Keratinocyte (primary cell): ENCODE data around the gene ZMYND12. TPM values are rescaled to one million over a fixed set of nuclear protein-coding genes. Genes with fewer than 3 reads are reported as not detected.

Source experiments
- DNase-seq: peaks from one replicate; pipeline ENCODE4 v3.0.0-alpha.2; 2011; ENCODE audit warnings: low read depth, missing footprints, low spot score
- FAIRE-seq: peaks from 2 replicates; lab custom pipeline; 2011; peaks lifted over from hg19 to GRCh38; lab: Jason Lieb, UNC
- H2AFZ ChIP-seq: 2 replicates; pipeline ENCODE4 v1.6.0; 2012; ENCODE audit warnings: low read length, control low read depth, inconsistent platforms; ENCODE audit not compliant: control insufficient read depth
- H3K27ac ChIP-seq: 2 replicates; pipeline ENCODE4 v1.5.1; 2011; ENCODE audit warnings: low read length; ENCODE audit not compliant: control insufficient read depth, insufficient read depth
- H3K27me3 ChIP-seq: 3 replicates; pipeline ENCODE4 v1.6.0; 2011; ENCODE audit warnings: low read length; ENCODE audit not compliant: control insufficient read depth, insufficient read depth; ENCODE audit errors: extremely low read depth
- H3K36me3 ChIP-seq, 2 experiments: 2 replicates in 1 of 2; 3 replicates in 1 of 2; pipeline ENCODE4 v1.5.1; 2011; ENCODE audit warnings: low read length in 2 of 2, mild to moderate bottlenecking in 1 of 2; ENCODE audit not compliant: control insufficient read depth in 2 of 2, insufficient read depth in 2 of 2; ENCODE audit errors: extremely low read depth in 1 of 2
- H3K4me1 ChIP-seq: 3 replicates; pipeline ENCODE4 v1.5.1; 2011; ENCODE audit warnings: low read length; ENCODE audit not compliant: control insufficient read depth, insufficient read depth; ENCODE audit errors: extremely low read depth
- H3K4me2 ChIP-seq: 3 replicates; pipeline ENCODE4 v1.6.0; 2011; ENCODE audit warnings: low read depth, low read length; ENCODE audit not compliant: control insufficient read depth, insufficient read depth; ENCODE audit errors: extremely low read depth
- H3K4me3 ChIP-seq, 3 experiments: fragments of 200-600 bp in 1 of 3; sonication (generic) in 1 of 3; 2 replicates in 2 of 3; 3 replicates in 1 of 3; pipeline ENCODE4 v1.5.1; 2011 to 2016; ENCODE audit warnings: low read length in 3 of 3, mild to moderate bottlenecking in 3 of 3, control low read depth in 2 of 3, inconsistent platforms in 1 of 3, low read depth in 1 of 3, mixed read lengths in 1 of 3, mixed run types in 1 of 3, moderate library complexity in 1 of 3; ENCODE audit not compliant: control insufficient read depth in 2 of 3, insufficient read depth in 2 of 3; ENCODE audit errors: extremely low read depth in 1 of 3
- H3K79me2 ChIP-seq: 2 replicates; pipeline ENCODE4 v1.6.0; 2012; ENCODE audit warnings: low read length; ENCODE audit not compliant: control insufficient read depth, insufficient read depth
- H3K9ac ChIP-seq: 3 replicates; pipeline ENCODE4 v1.6.0; 2011; ENCODE audit warnings: low read length; ENCODE audit not compliant: control insufficient read depth, insufficient read depth; ENCODE audit errors: extremely low read depth
- H3K9me1 ChIP-seq: 3 replicates; pipeline ENCODE4 v1.6.0; 2011; ENCODE audit warnings: low read length; ENCODE audit not compliant: control insufficient read depth, insufficient read depth; ENCODE audit errors: extremely low read depth
- H3K9me3 ChIP-seq: 2 replicates; pipeline ENCODE4 v1.5.1; 2012; ENCODE audit warnings: low read depth, low read length; ENCODE audit not compliant: control insufficient read depth
- H4K20me1 ChIP-seq: 3 replicates; pipeline ENCODE4 v1.6.0; 2011; ENCODE audit warnings: low read length; ENCODE audit not compliant: control insufficient read depth, insufficient read depth; ENCODE audit errors: extremely low read depth
- EZH2 ChIP-seq: IDR thresholded peaks from one replicate; pipeline ENCODE4 v1.6.1; 2012; ENCODE audit warnings: inconsistent platforms, mild to moderate bottlenecking, low read length, moderate library complexity
- dilution Hi-C: fragments of 300-500 bp; cut with MboI; formaldehyde crosslinking; loops from one replicate; pipeline ENCODE4 v1.7.0; 2020; ENCODE audit warnings: low sequenced_read_pairs; ENCODE audit not compliant: extremely low pct_ligation_motif_present
- polyA plus RNA-seq, 5 experiments: library from polyadenylated mRNA; depleted of rRNA in 3 of 5; stranded (reverse) in 3 of 5; stranded (forward) in 1 of 5; unstranded in 1 of 5; fragments of >200 nt; gene quantifications; 1 replicate in 1 of 5; 2 replicates in 3 of 5; 3 replicates in 1 of 5; pipeline versions ENCODE4 v1.2.1 to v1.2.3, GENCODE V29; 2011 to 2012; ENCODE audit warnings: missing spikeins in 2 of 5, low read depth in 1 of 5, low replicate concordance in 1 of 5
- TF ChIP-seq, protein P1 (sequence below), 3 experiments: IDR thresholded peaks in 1 of 3; conservative IDR thresholded peaks in 1 of 3; optimal IDR thresholded peaks in 1 of 3; 2 replicates in 2 of 3; 3 replicates in 1 of 3; pipeline versions ENCODE3 to v1.5.1; 2011; ENCODE audit warnings: low read length in 3 of 3, mild to moderate bottlenecking in 3 of 3, moderate library complexity in 2 of 3, control low read depth in 1 of 3, inconsistent platforms in 1 of 3; ENCODE audit not compliant: insufficient read depth in 2 of 3; ENCODE audit errors: extremely low read depth in 1 of 3

The ZMYND12 gene
- polyA plus RNA-seq, 1 donor (not counting 4 experiments of a cell fraction or from before 2014, with no cell fraction given), result 0.24 TPM

DNA sequence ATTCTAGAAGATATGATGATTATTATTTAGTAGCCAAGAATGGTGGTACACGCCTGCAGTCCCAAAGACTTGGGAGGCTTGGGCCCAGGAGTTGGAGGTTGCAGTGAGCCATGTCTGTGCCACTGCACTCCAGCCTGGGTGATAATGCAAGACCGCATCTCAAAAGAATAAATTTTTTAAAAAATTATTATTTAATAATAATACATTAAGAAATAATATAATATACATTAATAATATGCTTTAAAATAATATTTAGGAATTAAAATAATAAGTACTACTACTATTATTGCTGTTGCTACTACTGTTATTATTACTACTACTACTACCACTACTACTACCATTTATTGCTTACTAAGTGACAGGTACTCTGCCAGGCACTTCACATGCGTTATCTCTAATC lies 34.4 kb upstream of the ZMYND12 start:
- Histone ChIP-seq H3K9me1 (no peaks in the 10 kb centered on the region), H3K9me3 (no peaks in the 10 kb centered on the region), H4K20me1 (no peaks in the 10 kb centered on the region), H3K9ac (no peak overlapping the region), H3K79me2 (no peaks in the 10 kb centered on the region), H3K27ac (no peak overlapping the region), H2AFZ (no peak overlapping the region), H3K4me3 (no peak overlapping the region), H3K4me1 (no peaks in the 10 kb centered on the region), H3K36me3 (no peaks in the 10 kb centered on the region), H3K4me2 (no peak overlapping the region), H3K27me3 (no peaks in the 10 kb centered on the region)
- no peak for TF ChIP-seq EZH2
- TF ChIP-seq, protein P1, sequence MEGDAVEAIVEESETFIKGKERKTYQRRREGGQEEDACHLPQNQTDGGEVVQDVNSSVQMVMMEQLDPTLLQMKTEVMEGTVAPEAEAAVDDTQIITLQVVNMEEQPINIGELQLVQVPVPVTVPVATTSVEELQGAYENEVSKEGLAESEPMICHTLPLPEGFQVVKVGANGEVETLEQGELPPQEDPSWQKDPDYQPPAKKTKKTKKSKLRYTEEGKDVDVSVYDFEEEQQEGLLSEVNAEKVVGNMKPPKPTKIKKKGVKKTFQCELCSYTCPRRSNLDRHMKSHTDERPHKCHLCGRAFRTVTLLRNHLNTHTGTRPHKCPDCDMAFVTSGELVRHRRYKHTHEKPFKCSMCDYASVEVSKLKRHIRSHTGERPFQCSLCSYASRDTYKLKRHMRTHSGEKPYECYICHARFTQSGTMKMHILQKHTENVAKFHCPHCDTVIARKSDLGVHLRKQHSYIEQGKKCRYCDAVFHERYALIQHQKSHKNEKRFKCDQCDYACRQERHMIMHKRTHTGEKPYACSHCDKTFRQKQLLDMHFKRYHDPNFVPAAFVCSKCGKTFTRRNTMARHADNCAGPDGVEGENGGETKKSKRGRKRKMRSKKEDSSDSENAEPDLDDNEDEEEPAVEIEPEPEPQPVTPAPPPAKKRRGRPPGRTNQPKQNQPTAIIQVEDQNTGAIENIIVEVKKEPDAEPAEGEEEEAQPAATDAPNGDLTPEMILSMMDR (optimal IDR thresholded peaks at IDR 0.05 in 1 of 3, IDR thresholded peaks at IDR 0.05 in 1 of 3, conservative IDR thresholded peaks at IDR 0.05 in 1 of 3; ENCODE audit: extremely low read depth in 1 of 3, insufficient read depth in 2 of 3, low read length in 3 of 3), result no peak
- FAIRE-seq, result no peak
- DNase-seq, result no peak
- dilution Hi-C loops, result no loop called here

DNA sequence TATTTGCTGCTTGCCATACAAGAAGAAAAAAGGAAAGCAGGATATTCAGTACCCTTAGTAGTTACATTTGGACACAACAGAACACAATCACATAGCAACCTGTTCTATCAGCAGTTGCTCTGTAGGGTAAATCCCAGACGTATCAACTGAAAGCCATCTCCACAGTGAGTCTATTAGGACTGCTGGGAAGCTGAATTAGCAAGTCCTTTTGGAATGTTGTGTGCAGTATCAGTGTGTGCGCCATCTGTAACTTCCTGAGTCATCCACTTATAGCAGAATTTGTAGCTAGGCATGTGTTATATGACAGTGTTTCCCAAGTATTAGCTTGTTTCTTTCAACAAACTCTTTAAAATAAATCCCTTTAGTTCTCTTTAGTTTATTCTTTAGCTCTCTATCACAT lies 28.6 kb upstream of the ZMYND12 start:
- Histone ChIP-seq H3K27me3 (no peaks in the 10 kb centered on the region), H3K9ac (no peak overlapping the region), H3K9me3 (no peaks in the 10 kb centered on the region), H3K4me3 (no peak overlapping the region), H3K79me2 (no peaks in the 10 kb centered on the region), H3K9me1 (no peaks in the 10 kb centered on the region), H2AFZ (no peak overlapping the region), H3K4me1 (peaks cover 4% of the 10 kb centered on the region), H4K20me1 (no peaks in the 10 kb centered on the region), H3K27ac (no peak overlapping the region), H3K4me2 (no peak overlapping the region), H3K36me3 (no peaks in the 10 kb centered on the region)
- DNase-seq, result no peak
- dilution Hi-C loops, result no loop called here
- peak; percentile 56 for FAIRE-seq
- TF ChIP-seq, protein P1 (optimal IDR thresholded peaks at IDR 0.05 in 1 of 3, IDR thresholded peaks at IDR 0.05 in 1 of 3, conservative IDR thresholded peaks at IDR 0.05 in 1 of 3; ENCODE audit: extremely low read depth in 1 of 3, insufficient read depth in 2 of 3, low read length in 3 of 3), result no peak
- TF ChIP-seq EZH2, result no peak
